BLaER1 (cell line): ENCODE data around the gene SLC16A7.

Source experiments
- H3K27ac ChIP-seq: shearing (Covaris generic); formaldehyde crosslinking; 2 replicates; pipeline ENCODE4 v1.8.1; 2022
- H3K27me3 ChIP-seq: shearing (Covaris generic); formaldehyde crosslinking; 2 replicates; pipeline ENCODE4 v1.8.1; 2022
- H3K36me3 ChIP-seq: shearing (Covaris generic); formaldehyde crosslinking; 2 replicates; pipeline ENCODE4 v1.8.1; 2022
- H3K4me1 ChIP-seq: shearing (Covaris generic); formaldehyde crosslinking; 2 replicates; pipeline ENCODE4 v1.8.1; 2022
- H3K4me2 ChIP-seq: shearing (Covaris generic); formaldehyde crosslinking; 2 replicates; pipeline ENCODE4 v1.8.1; 2022
- H3K4me3 ChIP-seq: shearing (Covaris generic); formaldehyde crosslinking; 2 replicates; pipeline ENCODE4 v1.8.1; 2022
- H3K9ac ChIP-seq: shearing (Covaris generic); formaldehyde crosslinking; 2 replicates; pipeline ENCODE4 v1.8.1; 2022
- H3K9me3 ChIP-seq: shearing (Covaris generic); formaldehyde crosslinking; 2 replicates; pipeline ENCODE4 v1.8.1; 2022
- H4K20me1 ChIP-seq: shearing (Covaris generic); formaldehyde crosslinking; 2 replicates; pipeline ENCODE4 v1.8.1; 2022
- Cebpa-rat ChIP-seq: shearing (Covaris generic); IDR thresholded peaks from 2 replicates; pipeline ENCODE4 v1.8.1; 2022

SLC16A7 gene

GRCh38 chr12:59637692-59638070 is 41.9 kb downstream of the SLC16A7 start:
- Histone ChIP-seq H3K4me2 (no peak overlapping the region), H4K20me1 (no peaks in the 10 kb centered on the region), H3K27me3 (no peaks in the 10 kb centered on the region), H3K4me3 (no peak overlapping the region), H3K9ac (no peak overlapping the region), H3K36me3 (no peaks in the 10 kb centered on the region), H3K27ac (no peak overlapping the region), H3K9me3 (no peaks in the 10 kb centered on the region), H3K4me1 (peaks cover 2% of the 10 kb centered on the region; the same call in 1 of the 2 replicates)
- no peak for TF ChIP-seq Cebpa-rat

DNA sequence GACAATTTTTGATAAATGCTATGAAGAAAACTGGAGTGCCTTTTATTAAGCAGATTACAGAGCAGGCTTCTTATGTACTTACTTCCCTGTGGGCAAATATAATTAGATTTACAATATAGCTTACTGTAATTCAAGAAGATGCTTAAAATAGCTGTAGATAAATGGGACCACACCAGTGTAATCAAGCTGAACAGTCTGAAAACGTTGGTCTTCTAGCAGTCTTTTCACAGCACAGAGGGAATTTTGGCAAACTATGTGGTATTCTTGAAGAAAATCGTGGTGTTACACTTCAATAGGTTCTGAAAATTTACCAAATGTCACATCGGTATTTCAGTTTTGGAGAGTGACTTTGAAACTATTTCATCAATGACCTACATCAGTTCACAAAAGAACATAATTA is 47.7 kb downstream of the SLC16A7 start:
- Histone ChIP-seq H3K27me3 (no peaks in the 10 kb centered on the region), H3K9me3 (peaks cover 19% of the 10 kb centered on the region), H3K27ac (no peak overlapping the region), H3K4me1 (peaks cover 13% of the 10 kb centered on the region), H3K9ac (no peak overlapping the region), H3K4me3 (no peak overlapping the region), H3K36me3 (peaks cover 16% of the 10 kb centered on the region; the same call in 1 of the 2 replicates), H4K20me1 (no peaks in the 10 kb centered on the region), H3K4me2 (peak overlapping the region; percentile 61)
- TF ChIP-seq Cebpa-rat: no peak

DNA sequence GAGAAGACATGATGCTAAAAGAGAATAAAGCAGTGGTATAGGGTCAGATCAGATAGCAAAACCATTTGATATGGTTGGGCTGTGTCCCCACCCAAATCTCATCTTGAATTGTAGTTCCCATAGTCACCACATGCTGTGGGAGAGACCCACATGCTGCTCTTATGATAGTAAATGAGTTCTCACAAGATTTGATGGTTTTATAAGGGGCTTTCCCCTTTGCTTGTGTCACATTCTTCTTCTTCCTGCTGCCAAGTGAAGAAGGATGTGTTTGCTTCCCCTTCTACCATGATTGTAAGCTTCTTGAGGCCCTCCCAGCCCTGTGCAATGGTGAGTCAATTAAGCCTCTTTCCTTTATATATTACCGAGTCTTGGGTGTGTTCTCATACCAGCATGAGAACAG is 49.4 kb downstream of the SLC16A7 start:
- Histone ChIP-seq H3K27me3 (no peaks in the 10 kb centered on the region), H3K36me3 (peaks cover 16% of the 10 kb centered on the region; the same call in 1 of the 2 replicates), H3K4me3 (no peak overlapping the region), H3K27ac (no peak overlapping the region), H3K9me3 (peaks cover 19% of the 10 kb centered on the region), H3K9ac (no peak overlapping the region), H3K4me1 (peaks cover 13% of the 10 kb centered on the region), H3K4me2 (no peak overlapping the region), H4K20me1 (no peaks in the 10 kb centered on the region)
- TF ChIP-seq Cebpa-rat: no peak

DNA sequence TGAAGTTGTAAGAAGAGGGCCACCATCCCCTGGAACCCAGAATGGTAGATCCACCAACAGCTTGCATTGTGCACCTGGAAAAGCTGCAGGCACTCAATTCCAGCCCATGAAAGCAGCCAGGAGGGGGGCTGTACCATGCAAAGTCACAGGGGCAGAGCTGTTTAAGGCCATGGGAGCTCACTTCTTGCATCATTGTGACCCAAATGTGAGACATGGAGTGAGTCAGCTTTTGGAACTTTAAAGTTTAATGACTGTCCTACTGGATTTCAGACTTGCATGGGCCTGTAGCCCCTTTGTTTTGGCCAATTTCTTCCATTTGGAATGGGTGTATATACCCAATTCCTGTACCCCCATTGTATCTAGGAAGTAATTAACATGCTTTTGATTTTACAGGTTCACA is 50.8 kb downstream of the SLC16A7 start:
- H3K9me3 ChIP-seq: peaks cover 19% of the 10 kb centered on the region
- no peak overlapping the region for H3K27ac ChIP-seq
- no peaks in the 10 kb centered on the region for H3K27me3 ChIP-seq
- H4K20me1 ChIP-seq: no peaks in the 10 kb centered on the region
- no peak overlapping the region for H3K9ac ChIP-seq
- H3K36me3 ChIP-seq: peaks cover 16% of the 10 kb centered on the region; the same call in 1 of the 2 replicates
- H3K4me2 ChIP-seq: no peak overlapping the region
- TF ChIP-seq Cebpa-rat: no peak
- no peak overlapping the region for H3K4me3 ChIP-seq
- peaks cover 13% of the 10 kb centered on the region for H3K4me1 ChIP-seq

GRCh38 chr12:59649203-59649602 is 53.4 kb downstream of the SLC16A7 start:
- H4K20me1 ChIP-seq: no peaks in the 10 kb centered on the region
- H3K9ac ChIP-seq: no peak overlapping the region
- no peak overlapping the region for H3K4me2 ChIP-seq
- no peaks in the 10 kb centered on the region for H3K27me3 ChIP-seq
- no peaks in the 10 kb centered on the region for H3K4me1 ChIP-seq
- no peak for TF ChIP-seq Cebpa-rat
- peaks cover 19% of the 10 kb centered on the region for H3K9me3 ChIP-seq
- H3K4me3 ChIP-seq: no peak overlapping the region
- H3K36me3 ChIP-seq: peaks cover 16% of the 10 kb centered on the region; the same call in 1 of the 2 replicates
- no peak overlapping the region for H3K27ac ChIP-seq

- Histone ChIP-seq H3K27me3 (no peaks in the 10 kb centered on the region), H3K9me3 (peaks cover 10% of the 10 kb centered on the region; the same call in 1 of the 2 replicates), H3K9ac (no peak overlapping the region), H3K36me3 (0 out of 2 replicates have a peak, but pooled peaks cover 9% of the 10 kb centered on the region), H3K4me1 (no peaks in the 10 kb centered on the region), H4K20me1 (no peaks in the 10 kb centered on the region), H3K4me3 (no peak overlapping the region), H3K4me2 (no peak overlapping the region), H3K27ac (no peak overlapping the region)
- no peak for TF ChIP-seq Cebpa-rat
Measured at GRCh38 chr12:59650588-59651228, 54.9 kb downstream of the SLC16A7 start.

GRCh38 chr12:59651229-59651920 is 55.5 kb downstream of the SLC16A7 start:
- H3K4me2 ChIP-seq: no peak overlapping the region
- H3K9ac ChIP-seq: no peak overlapping the region
- no peaks in the 10 kb centered on the region for H3K4me1 ChIP-seq
- no peaks in the 10 kb centered on the region for H3K27me3 ChIP-seq
- 0 out of 2 replicates have a peak, but pooled peaks cover 4% of the 10 kb centered on the region for H3K36me3 ChIP-seq
- no peak overlapping the region for H3K4me3 ChIP-seq
- H3K9me3 ChIP-seq: peaks cover 3% of the 10 kb centered on the region; the same call in 1 of the 2 replicates
- TF ChIP-seq Cebpa-rat: no peak
- no peak overlapping the region for H3K27ac ChIP-seq
- H4K20me1 ChIP-seq: no peaks in the 10 kb centered on the region

DNA sequence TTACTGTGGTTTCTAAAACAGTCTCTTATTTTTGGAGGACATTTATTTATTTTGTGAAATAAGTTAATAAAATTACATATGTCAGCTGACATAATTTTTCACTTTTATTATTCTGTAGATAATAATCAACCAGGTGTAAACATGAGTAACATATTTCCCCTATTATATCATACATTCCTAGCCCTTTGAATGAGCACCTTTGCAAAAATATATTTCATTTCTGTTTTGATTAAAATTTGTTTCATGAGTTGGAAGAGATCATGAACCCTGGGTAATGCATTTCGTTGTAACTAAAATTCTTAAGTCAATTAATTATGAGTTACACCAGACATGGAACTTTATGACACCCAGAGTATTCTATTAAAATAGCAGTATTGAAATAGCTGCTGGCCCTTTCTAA is 56.3 kb downstream of the SLC16A7 start:
- Histone ChIP-seq H3K4me1 (no peaks in the 10 kb centered on the region), H3K9me3 (no peaks in the 10 kb centered on the region), H3K9ac (no peak overlapping the region), H3K36me3 (no peaks in the 10 kb centered on the region), H3K27me3 (no peaks in the 10 kb centered on the region), H4K20me1 (no peaks in the 10 kb centered on the region), H3K4me2 (no peak overlapping the region), H3K4me3 (no peak overlapping the region), H3K27ac (no peak overlapping the region)
- TF ChIP-seq Cebpa-rat: no peak

DNA sequence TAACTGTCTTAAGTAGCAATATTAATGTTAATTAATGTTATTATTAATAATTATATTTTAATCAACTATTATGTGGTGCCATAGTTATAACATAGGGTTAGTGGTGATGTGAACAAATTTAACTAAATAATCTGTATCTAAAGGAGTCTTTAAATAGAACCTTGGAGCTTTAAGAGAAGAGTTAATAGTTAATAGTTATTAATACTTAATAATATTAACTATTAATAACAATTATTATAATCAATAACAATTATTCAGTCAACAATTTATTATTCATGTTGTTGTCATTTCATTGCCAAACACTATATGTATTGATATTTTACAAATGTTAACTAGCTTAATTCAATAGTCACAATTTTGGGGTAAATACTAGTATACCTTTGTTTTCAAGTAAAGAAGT is 58.2 kb downstream of the SLC16A7 start:
- H3K9ac ChIP-seq: no peak overlapping the region
- H4K20me1 ChIP-seq: no peaks in the 10 kb centered on the region
- H3K9me3 ChIP-seq: no peaks in the 10 kb centered on the region
- no peaks in the 10 kb centered on the region for H3K4me1 ChIP-seq
- H3K27ac ChIP-seq: no peak overlapping the region
- no peak overlapping the region for H3K4me3 ChIP-seq
- no peak for TF ChIP-seq Cebpa-rat
- no peaks in the 10 kb centered on the region for H3K36me3 ChIP-seq
- H3K27me3 ChIP-seq: no peaks in the 10 kb centered on the region
- no peak overlapping the region for H3K4me2 ChIP-seq

DNA sequence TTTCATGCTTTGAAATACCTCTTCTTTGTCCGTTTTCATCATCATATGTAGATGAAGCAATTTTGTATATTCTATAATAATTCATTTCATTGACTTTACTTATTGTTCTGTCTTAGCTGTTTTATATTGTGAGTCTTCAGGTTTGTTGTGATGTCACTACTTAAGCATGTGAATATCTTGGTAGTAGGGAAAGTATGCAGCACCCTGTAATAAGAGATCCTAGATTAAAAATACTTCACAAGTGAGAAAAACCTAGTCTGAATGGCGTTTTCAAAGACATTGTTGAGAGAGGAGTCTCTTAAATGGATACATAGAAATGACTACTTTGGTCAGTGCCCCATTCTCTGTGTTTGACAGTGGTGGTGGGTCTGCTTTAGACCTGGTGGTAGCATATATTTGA is 61.4 kb downstream of the SLC16A7 start:
- H3K27me3 ChIP-seq: no peaks in the 10 kb centered on the region
- H4K20me1 ChIP-seq: no peaks in the 10 kb centered on the region
- H3K9ac ChIP-seq: no peak overlapping the region
- no peaks in the 10 kb centered on the region for H3K9me3 ChIP-seq
- no peaks in the 10 kb centered on the region for H3K4me1 ChIP-seq
- H3K27ac ChIP-seq: no peak overlapping the region
- H3K36me3 ChIP-seq: no peaks in the 10 kb centered on the region
- no peak overlapping the region for H3K4me2 ChIP-seq
- no peak overlapping the region for H3K4me3 ChIP-seq
- no peak for TF ChIP-seq Cebpa-rat
